NCI-H748 treated with DMSO at 0.1 percent for 48 hours (cell line): ENCODE measurements around the gene ZNF451.
"Not testable (repeated sequence)": the region's sequence is repeated elsewhere in the genome, so short reads cannot be mapped to it uniquely, and the experiment has no call there.

Experiments
- DNase-seq: peaks from one replicate; lab custom pipeline; 2025; lab: John Stamatoyannopoulos, UW

Gene ZNF451, protein sequence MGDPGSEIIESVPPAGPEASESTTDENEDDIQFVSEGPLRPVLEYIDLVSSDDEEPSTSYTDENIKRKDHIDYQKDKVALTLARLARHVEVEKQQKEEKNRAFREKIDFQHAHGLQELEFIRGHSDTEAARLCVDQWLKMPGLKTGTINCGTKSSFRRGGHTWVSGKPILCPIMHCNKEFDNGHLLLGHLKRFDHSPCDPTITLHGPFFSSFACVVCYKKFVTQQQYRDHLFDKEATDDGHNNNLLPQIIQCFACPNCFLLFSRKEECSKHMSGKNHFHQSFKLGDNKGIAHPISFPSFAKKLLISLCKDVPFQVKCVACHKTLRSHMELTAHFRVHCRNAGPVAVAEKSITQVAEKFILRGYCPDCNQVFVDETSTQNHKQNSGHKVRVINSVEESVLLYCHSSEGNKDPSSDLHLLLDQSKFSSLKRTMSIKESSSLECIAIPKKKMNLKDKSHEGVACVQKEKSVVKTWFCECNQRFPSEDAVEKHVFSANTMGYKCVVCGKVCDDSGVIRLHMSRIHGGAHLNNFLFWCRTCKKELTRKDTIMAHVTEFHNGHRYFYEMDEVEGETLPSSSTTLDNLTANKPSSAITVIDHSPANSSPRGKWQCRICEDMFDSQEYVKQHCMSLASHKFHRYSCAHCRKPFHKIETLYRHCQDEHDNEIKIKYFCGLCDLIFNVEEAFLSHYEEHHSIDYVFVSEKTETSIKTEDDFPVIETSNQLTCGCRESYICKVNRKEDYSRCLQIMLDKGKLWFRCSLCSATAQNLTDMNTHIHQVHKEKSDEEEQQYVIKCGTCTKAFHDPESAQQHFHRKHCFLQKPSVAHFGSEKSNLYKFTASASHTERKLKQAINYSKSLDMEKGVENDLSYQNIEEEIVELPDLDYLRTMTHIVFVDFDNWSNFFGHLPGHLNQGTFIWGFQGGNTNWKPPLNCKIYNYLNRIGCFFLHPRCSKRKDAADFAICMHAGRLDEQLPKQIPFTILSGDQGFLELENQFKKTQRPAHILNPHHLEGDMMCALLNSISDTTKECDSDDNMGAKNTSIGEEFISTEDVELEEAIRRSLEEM

DNA sequence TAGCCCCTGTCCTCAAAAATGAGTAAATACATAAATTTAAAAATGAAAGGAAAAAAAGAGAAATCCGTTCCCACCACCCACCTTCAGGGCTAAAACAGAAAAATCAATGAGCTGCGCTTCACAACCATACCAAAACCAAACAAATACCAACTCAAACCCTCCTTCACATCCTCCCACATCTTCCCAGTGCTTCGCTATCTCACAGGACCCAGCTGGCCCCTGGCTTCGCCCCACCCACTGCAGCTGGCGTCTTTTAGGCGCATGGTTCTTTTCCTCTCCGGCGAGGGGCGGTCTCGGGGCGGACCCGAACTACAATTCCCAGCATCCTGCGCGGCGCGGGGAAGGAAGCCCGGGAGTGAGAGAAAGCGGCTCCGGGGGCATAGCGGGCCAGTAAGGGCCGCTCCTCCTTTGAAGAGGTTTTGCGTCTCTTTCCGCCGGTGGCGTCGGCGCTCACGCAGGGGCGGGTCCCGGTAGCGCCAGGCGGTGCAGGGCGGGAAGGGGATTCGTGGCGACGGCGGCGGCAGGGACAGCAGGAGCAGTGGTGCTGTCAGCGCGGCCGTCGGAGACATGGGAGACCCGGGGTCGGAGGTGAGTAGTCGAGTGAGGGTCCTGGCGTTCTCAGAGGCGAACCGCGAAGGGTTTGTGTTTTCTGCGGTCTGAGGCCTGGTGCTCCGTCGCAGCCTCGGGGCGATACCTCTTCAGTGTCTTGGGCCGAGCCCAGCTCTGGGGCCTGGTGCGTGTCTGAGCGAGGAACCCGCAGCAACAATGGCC, at the start of gene ZNF451:
TSS of gene ZNF451 (plus strand) at position 502 of the 771 bp plus-strand sequence. CDS start at position 568, 66 bp downstream.
- DNase-seq = peak; percentile 96

DNA sequence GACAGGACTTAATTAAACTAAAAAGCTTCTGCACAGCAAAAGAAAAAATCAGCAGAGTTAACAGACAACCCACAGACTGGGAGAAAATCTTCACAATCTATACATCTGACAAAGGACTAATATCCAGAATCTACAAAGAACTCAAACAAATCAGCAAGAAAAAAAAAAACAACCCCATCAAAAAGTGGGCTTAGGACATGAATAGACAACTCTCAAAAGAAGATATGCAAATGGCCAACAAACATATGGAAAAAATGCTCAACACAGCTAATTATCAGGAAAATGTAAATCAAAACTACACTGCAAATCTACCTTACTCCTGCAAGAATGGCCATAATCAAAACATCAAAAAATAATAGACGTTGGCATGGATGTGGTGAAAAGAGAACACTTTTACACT, 45.9 kb upstream of the ZNF451 start:
- DNase-seq = not testable (repeated sequence)

DNA sequence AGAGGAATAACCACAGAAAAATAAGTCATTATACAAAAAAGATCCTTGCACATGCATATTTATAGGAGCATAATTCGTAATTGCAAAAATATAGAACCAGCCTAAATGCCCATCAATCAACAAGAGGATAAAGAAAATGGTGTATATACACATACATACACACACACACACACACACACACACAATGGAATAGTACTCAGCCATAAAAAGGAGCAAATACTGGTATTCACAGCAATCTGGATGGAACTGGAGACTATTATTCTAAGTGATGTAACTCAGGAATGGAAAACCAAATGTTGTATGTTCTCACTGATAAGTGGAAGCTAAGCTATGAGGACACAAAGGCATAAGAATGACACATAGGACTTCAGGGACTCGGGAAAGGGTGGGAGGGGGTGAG, 45.4 kb upstream of the ZNF451 start:
- no peak for DNase-seq

DNA sequence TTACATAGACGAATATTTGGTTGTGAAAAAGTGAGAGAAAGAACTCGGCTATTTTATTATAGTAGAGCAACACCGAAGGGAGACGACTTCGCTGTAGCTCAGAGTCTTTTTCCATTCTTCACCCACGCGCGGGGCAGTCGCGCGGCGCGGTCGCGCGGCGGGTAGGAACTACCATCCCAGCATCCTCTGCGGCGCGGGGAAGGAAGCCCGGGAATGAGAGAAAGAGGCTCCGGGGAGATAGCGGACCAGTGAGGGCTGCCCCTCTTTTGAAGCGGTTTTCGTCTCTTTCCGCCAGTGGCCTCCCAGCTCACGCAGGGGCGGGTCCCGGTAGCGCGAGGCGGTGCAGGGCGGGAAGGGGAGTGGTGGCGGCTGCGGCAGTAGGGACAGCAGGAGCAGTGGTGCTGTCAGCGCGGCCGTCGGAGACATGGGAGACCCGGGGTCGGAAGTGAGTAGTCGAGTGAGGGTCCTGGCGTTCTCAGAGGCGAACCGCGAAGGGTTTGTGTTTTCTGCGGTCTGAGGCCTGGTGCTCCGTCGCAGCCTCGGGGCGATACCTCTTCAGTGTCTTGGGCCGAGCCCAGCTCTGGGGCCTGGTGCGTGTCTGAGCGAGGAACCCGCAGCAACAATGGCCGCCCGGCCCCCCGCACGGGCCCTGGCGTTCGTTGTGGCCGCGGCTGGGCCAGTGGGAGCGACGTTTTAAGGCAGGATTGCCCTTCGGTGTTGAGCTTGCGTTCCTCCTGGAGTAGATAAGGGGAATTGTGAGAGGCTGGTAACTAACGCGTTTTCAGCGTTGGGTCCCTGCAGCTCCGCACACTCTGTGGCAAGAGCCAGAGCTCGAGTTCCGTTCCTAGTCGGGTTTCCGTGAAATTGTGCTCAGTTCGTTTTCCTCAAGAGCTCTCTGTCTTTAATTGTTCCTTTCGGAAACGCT, 43.4 kb upstream of the ZNF451 start, which contains the start of gene KIAA1586:
TSS of gene KIAA1586 (plus strand) at position 362 of the 925 bp plus-strand sequence. CDS start at position 425, 63 bp downstream.
- peak; percentile 90 for DNase-seq

DNA sequence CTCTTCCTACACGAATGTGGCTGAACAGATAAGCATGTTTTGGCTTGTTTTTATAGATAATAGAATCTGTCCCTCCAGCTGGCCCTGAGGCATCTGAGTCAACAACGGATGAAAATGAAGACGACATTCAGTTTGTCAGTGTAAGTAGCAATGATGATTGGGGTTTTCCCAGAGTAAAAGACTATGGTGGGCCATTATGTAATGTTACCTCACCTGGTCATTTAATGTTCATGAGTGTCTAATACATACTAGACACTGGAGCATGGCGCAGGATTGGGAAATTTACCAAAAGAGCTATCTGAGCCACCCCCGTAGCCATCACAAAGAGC, 42.8 kb upstream of the ZNF451 start:
- DNase-seq = not testable (repeated sequence)

DNA sequence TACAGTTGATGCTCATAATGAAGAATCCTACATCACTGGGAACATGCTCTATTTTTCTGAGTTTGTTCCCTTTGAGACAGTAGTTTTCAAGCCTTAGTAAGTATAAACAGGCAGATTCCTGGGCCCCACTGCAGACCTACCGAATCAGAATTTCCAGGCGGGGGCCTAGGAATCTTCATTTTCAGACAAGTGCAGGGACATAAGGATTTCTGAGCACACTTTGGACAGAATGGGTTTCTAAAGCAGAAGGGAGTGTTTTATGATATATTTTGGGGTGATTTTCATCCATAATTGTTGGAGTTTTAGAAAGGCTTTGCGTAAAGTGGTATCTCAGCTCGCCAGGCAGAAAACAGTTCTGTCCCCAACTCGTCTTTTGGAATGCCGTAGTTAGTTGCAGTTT, 42.1 kb upstream of the ZNF451 start:
- not testable (repeated sequence) for DNase-seq

DNA sequence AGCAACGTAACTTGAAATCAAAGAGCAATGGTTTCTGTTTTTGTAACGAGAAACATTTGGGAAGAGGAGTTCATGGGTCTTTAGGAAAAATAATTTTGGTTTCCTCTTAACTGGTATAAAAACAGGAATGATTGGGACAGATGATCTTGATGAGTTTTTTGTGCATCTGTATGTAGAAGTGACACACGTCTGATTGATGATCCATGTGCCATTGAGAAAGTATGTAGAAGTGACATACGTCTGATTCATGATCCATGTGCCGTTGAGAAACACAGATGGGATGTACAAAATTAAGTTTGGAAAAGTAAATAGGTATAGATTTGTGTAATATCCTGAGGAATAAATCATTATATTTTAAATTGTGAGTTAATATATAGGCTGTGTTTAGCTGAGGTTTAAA, 41.4 kb upstream of the ZNF451 start:
- no peak for DNase-seq

DNA sequence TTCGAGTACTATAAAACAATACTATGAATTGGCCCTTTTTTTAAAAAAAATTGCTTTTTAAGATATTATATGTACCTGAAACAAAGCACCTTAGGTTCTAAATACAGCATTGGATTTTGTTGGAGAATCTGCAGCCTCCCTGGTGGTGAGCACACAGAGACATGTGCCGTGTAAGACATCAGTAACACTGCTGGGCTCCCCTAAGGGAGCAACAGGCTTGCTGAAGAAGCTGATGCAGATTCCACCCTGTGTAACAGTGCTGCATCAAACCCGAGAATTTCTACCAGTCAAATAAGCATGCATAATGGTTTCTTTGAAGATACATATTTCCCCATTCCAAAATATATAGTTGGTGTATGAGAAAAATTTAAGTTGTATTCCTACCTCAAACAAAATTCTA, 26.1 kb upstream of the ZNF451 start:
- DNase-seq = no peak

DNA sequence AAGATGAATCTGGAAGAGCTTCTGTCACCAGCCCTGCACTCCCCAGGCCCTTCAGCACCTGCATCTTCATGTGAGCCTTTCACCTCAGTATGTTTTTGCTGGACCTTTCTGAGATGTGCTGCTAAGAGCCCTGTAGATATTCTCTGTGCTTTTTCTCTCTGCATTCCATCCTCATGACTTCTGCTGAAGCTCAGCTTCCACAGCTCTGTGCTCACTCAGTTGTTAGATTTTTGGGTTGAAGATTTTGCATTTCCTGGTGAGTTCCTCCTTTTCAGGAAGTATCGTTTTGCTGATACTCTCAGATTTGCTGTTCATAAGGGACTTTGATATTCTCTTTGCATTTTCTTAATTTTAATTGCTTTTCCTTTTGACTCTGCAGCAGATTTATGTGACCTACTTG, 25.2 kb upstream of the ZNF451 start:
- no peak for DNase-seq

DNA sequence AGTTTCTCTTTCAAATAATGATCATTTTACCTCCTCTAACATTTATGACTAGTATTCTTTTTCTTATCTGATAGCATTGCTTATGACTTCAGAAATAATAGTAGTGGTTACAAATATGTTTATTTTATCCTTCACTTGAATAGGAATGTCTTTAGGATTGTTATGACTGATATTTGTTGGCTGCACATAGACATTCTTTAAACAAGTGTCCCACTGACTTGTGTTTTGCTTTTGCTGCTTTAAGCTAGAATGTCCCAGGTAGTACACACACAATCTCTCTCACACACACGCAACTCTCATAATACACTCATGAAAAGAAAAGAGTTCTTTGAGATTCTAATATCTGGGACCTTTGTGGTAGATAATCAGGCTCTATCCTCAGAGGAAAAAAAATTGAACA, 21.9 kb upstream of the ZNF451 start:
- DNase-seq = no peak

DNA sequence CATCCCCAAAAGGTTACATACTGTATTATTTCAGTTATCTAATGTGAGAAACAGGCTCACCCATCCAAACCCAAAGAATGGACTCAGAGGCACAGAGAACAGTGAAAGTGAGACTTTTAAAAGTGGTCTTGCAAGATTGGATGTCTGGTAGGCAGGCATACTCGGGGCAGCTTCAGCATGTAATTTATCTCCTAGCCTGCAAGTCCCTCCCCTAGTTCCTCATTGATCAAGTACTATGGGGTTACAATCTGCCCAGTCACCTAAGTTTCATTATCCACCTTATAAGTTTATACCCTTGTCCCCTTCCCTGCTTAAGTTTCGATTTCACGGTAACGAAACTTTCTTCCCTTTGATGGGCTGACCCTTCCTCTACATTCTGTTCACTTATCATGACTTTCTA, 20.8 kb upstream of the ZNF451 start:
- no peak for DNase-seq

DNA sequence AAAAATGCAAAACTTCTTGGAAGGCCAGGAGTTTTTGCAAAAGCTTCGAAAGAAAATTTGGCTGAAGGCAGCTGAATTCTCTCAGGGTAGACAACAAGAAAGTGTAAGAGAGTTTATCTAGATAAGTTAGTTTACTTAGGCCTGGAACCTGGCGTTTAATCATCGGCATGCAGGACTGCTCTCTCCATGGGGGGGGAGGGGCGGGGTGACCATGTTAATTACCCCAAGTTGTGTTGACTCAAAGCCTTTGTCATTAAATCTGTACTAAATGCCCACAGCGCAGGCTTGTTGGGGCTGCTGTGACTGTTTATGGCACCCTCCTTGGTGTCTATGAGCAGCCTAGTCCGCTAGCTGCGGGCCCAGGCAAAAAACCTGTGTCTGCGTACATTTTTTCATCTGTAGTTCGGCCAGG, 20.1 kb upstream of the ZNF451 start:
- DNase-seq = no peak

DNA sequence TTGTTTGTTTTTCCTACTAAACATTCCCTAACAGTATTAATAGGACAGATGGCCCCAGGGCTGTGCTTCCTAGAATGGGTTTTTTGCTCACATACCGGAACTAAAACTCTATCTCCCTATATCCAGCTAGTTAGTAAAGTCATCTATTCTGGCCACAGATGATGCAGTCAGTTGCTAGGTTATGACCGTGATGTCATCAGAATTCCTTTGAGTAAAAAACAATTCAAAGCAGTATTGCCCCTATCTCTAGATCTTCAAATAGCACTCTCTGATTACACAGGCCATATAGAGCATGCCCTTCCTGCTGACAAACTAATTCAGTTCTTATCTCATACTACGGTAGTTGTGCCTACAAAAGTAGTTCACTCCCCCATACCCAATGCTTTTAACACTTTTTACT, 17.9 kb upstream of the ZNF451 start:
- DNase-seq = no peak

DNA sequence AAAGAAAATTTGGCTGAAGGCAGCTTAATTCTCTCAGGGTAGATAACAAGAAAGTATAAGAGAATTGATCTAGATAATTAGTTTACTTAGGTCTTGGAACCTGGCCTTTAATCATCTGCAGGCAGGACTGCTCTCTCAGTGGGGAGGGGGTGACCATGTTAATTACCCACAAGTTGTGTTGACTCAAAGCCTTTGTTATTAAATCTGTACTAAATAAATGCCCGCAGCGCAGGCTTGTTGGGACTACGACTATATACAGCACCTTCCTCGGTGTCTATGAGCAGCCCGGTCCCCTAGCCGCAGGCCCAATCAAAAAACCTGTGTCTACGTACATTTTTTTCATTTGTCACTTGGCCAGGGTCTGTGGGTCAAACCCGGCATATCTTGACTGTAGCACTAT, 15.6 kb upstream of the ZNF451 start:
- no peak for DNase-seq

DNA sequence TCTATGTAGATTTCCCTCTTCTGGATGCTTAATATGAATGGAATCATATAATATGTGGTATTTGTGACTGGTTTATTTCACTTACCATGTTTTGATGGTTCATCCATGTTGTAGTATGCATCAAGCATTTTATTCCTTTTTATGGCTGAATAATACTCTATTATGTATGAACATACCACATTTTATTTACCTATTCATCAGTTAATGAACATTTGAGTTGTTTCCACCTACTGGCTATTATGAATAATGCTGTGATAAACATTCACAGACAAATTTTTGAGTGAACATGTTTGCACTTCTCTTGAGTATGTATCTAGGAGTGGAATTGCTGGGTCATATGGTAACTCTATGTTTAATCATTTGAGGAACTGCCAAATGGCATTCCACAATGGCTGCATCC, 14.9 kb upstream of the ZNF451 start:
- no peak for DNase-seq

DNA sequence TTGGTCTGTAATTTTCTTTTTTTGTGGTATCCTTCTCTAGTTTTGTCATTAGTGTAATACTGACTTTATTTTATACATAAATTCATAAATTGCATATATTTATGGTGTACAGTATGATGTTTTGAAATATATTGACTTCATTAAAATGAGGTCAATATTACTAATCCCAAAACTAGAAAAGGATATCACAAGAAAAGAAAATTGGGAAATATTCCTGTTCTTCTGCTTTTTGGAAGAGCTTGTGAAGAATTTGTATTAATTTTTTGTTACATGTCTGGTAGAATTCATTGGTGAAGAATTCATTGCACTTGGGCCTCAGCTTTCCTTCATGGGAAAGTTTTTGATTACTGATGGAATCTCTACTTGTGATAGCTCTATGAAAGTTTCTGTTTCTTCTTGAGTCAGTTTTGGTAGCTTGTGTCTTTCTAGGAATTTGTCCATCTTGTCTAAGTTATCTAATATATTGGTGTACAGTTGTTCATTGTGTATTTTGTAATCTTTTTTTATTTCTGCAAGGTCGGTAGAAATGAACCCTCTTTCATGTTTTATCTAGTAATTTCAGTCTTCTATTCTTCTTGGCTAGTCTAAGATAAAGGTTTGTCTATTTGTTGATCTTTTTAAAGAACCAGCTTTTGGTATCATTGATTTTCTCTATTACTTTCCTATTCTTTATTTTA, 11.3 kb upstream of the ZNF451 start:
- no peak for DNase-seq

DNA sequence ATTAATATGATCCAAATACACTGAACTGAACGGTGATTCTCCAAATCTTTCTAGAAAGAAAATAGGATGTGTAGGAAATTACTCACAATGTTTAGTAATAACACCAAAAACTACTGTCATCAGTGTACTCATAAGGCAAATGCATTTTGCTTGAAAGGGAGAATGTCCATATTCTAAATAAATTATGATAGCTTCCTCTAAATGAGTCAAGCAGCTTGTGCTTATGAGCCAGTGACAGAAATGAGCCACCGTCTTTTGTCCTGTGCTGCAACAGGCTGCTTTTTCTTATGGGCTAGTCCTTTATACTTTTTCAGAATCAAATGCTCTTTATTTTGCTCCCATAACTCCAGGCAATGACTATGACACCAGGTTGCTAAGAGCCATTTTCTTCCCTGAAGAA, 4.5 kb upstream of the ZNF451 start:
- DNase-seq = no peak

DNA sequence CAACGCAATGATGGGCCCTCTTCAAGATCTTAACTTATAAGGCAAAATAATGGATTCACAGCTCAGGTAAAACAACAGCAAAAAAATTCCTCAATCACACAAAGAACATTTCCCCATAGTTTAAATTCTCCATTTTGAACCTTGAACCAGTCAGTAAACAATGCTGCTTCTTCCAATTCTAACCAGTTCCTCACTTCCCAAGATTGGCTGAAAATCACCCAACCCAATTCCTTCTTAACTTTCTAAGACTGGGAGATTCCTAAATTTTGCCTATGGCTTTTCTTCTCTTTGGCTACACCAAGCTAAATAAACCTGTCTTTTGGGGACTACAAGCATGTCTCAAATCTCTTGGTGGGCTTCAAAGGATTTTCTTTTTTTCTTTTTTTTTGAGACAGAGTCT, 3.1 kb upstream of the ZNF451 start:
- no peak for DNase-seq

DNA sequence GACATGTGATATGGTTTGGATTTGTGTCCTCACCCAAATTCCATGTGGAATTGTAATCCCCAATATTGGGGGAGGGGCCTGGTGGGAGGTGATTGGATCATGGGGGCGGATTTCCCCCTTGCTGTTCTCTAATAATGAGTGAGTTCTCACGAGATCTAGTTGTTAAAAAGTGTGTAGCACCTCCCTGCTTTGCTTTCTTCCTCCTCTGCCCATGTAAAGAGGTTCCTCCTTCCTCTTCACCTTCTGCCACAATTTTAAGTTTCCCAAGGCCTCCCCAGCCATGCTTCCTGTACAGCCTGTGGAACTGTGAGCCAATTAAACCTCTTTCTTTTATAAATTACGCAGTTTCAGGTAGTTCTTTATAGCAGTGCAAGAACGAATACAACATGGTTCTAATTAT, 2.1 kb upstream of the ZNF451 start:
- no peak for DNase-seq

DNA sequence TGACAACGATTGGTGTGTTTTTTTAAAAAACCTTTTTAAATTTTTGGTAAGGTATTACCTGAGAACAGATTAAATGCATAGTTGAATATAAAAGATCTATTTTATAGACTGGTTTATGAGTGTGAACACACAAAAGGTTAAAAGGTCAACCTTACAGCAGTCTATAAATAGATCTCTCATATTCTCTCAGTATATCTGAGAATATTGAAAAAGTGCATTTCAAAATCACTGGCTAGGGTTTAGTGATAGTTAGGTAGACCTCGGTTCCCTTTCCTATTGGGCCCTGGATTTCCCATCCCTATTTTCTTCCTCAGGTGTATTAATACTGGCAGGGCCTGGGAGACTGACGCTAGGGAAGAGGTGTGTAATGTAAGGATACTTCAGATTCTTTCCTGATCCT, 723 bp upstream of the ZNF451 start:
- no peak for DNase-seq
